OCI-LY7 (cell line): ENCODE data around the gene CNKSR3. TPM values are rescaled to one million over a fixed set of nuclear protein-coding genes. Genes with fewer than 3 reads are reported as not detected.

Experiments used
- BruUV-seq: library from RNA; stranded (reverse); fragments of 400-500 nt; replicated peaks from 2 replicates; lab custom pipeline; 2021; lab: Mats Ljungman, UMichigan
- CTCF ChIA-PET: fragments of 300-600 bp; sonication (Branson Sonifier 250); formaldehyde crosslinking; loops from one replicate; lab custom pipeline; 2022; ENCODE audit warnings: antibody characterized with exemption; ENCODE audit not compliant: unreplicated experiment; lab: Charles Lee
- POLR2A ChIA-PET: fragments of 300-600 bp; sonication (Branson Sonifier 250); formaldehyde crosslinking; loops from one replicate; lab custom pipeline; 2022; ENCODE audit warnings: antibody characterized with exemption; lab: Charles Lee
- DNase-seq: peaks from one replicate; pipeline ENCODE4 v3.0.0-alpha.2; 2015; ENCODE audit warnings: low spot score
- H2AFZ ChIP-seq: fragments of 200-600 bp; sonication (generic), shearing (Covaris generic); 2 replicates; pipeline ENCODE4 v1.6.1; 2014; ENCODE audit warnings: mild to moderate bottlenecking, antibody characterized with exemption, low read length, moderate library complexity
- H3K27ac ChIP-seq: fragments of 200-600 bp; sonication (generic); 2 replicates; pipeline ENCODE4 v1.5.1; 2014; ENCODE audit warnings: mixed run types, low read depth, mild to moderate bottlenecking, moderate library complexity, low read length, inconsistent platforms; ENCODE audit not compliant: poor library complexity, severe bottlenecking
- H3K36me3 ChIP-seq: fragments of 200-600 bp; sonication (generic); 2 replicates; pipeline ENCODE4 v1.6.1; 2014; ENCODE audit warnings: mild to moderate bottlenecking, antibody characterized with exemption, low read length, moderate library complexity, mixed read lengths; ENCODE audit not compliant: insufficient read depth
- H3K4me1 ChIP-seq: fragments of 200-600 bp; sonication (generic); 2 replicates; pipeline ENCODE4 v1.5.1; 2014; ENCODE audit warnings: mild to moderate bottlenecking, low read length; ENCODE audit not compliant: insufficient read depth, poor library complexity, severe bottlenecking
- H3K4me2 ChIP-seq: fragments of 200-600 bp; sonication (generic); 2 replicates; pipeline ENCODE4 v1.6.1; 2014; ENCODE audit warnings: mild to moderate bottlenecking, low read length
- H3K4me3 ChIP-seq: fragments of 200-600 bp; sonication (generic); 2 replicates; pipeline ENCODE4 v1.5.1; 2014; ENCODE audit warnings: mild to moderate bottlenecking, low read depth, low read length; ENCODE audit not compliant: poor library complexity, severe bottlenecking
- H3K79me2 ChIP-seq: fragments of 200-600 bp; sonication (generic); 2 replicates; pipeline ENCODE4 v1.6.1; 2016; ENCODE audit warnings: low read depth, mild to moderate bottlenecking, low read length, moderate library complexity, mixed read lengths; ENCODE audit not compliant: insufficient read depth
- H3K9me2 ChIP-seq: fragments of 200-600 bp; sonication (generic); 2 replicates; pipeline ENCODE4 v1.6.1; 2016; ENCODE audit warnings: mild to moderate bottlenecking, low read length, mixed read lengths; ENCODE audit not compliant: insufficient read depth
- H3K9me3 ChIP-seq: fragments of 200-600 bp; sonication (generic); 2 replicates; pipeline ENCODE4 v1.6.1; 2014; ENCODE audit warnings: mild to moderate bottlenecking, mixed run types, low read length, mixed read lengths
- H4K20me1 ChIP-seq: fragments of 200-600 bp; sonication (generic); 2 replicates; pipeline ENCODE4 v1.6.1; 2014; ENCODE audit warnings: mild to moderate bottlenecking, antibody characterized with exemption, low read length, moderate library complexity, mixed read lengths; ENCODE audit not compliant: insufficient read depth
- CTCF ChIP-seq: fragments of 200-600 bp; sonication (generic); conservative IDR thresholded peaks from 2 replicates; pipeline ENCODE4 v1.5.1; 2014; ENCODE audit warnings: mild to moderate bottlenecking, antibody characterized with exemption, low read length, moderate library complexity, mixed read lengths
- EZH2phosphoT487 ChIP-seq: fragments of 200-600 bp; sonication (generic); IDR thresholded peaks from 2 replicates; pipeline ENCODE4 v1.6.1; 2018; ENCODE audit warnings: low read depth, borderline replicate concordance, mild to moderate bottlenecking, mixed run types, antibody characterized with exemption, low read length, moderate library complexity, mixed read lengths
- intact Hi-C: fragments of 100-400 bp; cut with micrococcal nuclease; formaldehyde crosslinking; loops from one replicate; pipeline ENCODE4 v1.10.0; 2022; ENCODE audit not compliant: unreplicated experiment
- total RNA-seq, 2 experiments: library from RNA; depleted of rRNA in 1 of 2; stranded (reverse); fragments of >200 nt in 1 of 2; shearing (Covaris generic) in 1 of 2; gene quantifications; 2 replicates each; pipeline ENCODE4 v1.2.3, GENCODE V29; 2014 to 2022

CNKSR3 gene
- total RNA-seq, 2 experiments from 2014 or later = not detected

- H3K36me3 ChIP-seq = no peaks in the 10 kb centered on the region
- ChIA-PET CTCF (no interaction called here), POLR2A (interaction anchor here (0.7 to 1.6 kb wide), 3 partner anchors 11 to 74 kb away, joined by 3 to 11 read pairs (median 3); no protein-coding TSS in a partner anchor)
- H3K4me1 ChIP-seq = no peaks in the 10 kb centered on the region
- no peaks in the 10 kb centered on the region for H4K20me1 ChIP-seq
- H3K79me2 ChIP-seq = no peaks in the 10 kb centered on the region
- no peak overlapping the region for H3K4me2 ChIP-seq
- DNase-seq = no peak
- no peak overlapping the region for H2AFZ ChIP-seq
- TF ChIP-seq EZH2phosphoT487 = no peak
- TF ChIP-seq CTCF = no peak
- intact Hi-C loops = no loop called here
- H3K9me2 ChIP-seq = no peaks in the 10 kb centered on the region
- no peaks in the 10 kb centered on the region for H3K9me3 ChIP-seq
- no peak overlapping the region for H3K27ac ChIP-seq
- no peak overlapping the region for H3K4me3 ChIP-seq
- BruUV-seq = no TSS peak
Observed at GRCh38 chr6:154445417-154445816, 65.1 kb downstream of the CNKSR3 start.

GRCh38 chr6:154441995-154442310, 68.5 kb downstream of the CNKSR3 start:
- BruUV-seq = no TSS peak
- H3K27ac ChIP-seq = no peak overlapping the region
- intact Hi-C loops = no loop called here
- no peak overlapping the region for H3K4me3 ChIP-seq
- H4K20me1 ChIP-seq = no peaks in the 10 kb centered on the region
- no peaks in the 10 kb centered on the region for H3K4me1 ChIP-seq
- no peak for DNase-seq
- TF ChIP-seq EZH2phosphoT487 (no peak), CTCF (no peak)
- no peaks in the 10 kb centered on the region for H3K79me2 ChIP-seq
- no peaks in the 10 kb centered on the region for H3K9me2 ChIP-seq
- POLR2A ChIA-PET = no interaction called here
- H3K36me3 ChIP-seq = no peaks in the 10 kb centered on the region
- no peak overlapping the region for H2AFZ ChIP-seq
- H3K9me3 ChIP-seq = no peaks in the 10 kb centered on the region
- H3K4me2 ChIP-seq = no peak overlapping the region
- CTCF ChIA-PET = no interaction called here

- no TSS peak for BruUV-seq
- Histone ChIP-seq H3K9me2 (no peaks in the 10 kb centered on the region), H3K4me3 (no peak overlapping the region), H3K4me2 (no peak overlapping the region), H4K20me1 (no peaks in the 10 kb centered on the region), H3K79me2 (no peaks in the 10 kb centered on the region), H3K4me1 (no peaks in the 10 kb centered on the region), H3K9me3 (no peaks in the 10 kb centered on the region), H3K36me3 (no peaks in the 10 kb centered on the region), H2AFZ (no peak overlapping the region), H3K27ac (no peak overlapping the region)
- POLR2A ChIA-PET = interaction anchor here (0.6 to 1.2 kb wide), 2 partner anchors 10 to 131 kb away, joined by 6 read pairs; no protein-coding TSS in a partner anchor
- no peak for DNase-seq
- intact Hi-C loops = no loop called here
- TF ChIP-seq CTCF = no peak
- TF ChIP-seq EZH2phosphoT487 = no peak
- CTCF ChIA-PET = no interaction called here
Observed at GRCh38 chr6:154440422-154441043, 70.0 kb downstream of the CNKSR3 start.
